ENCODE results near the gene COQ9. TPM values are rescaled to one million over a fixed set of nuclear protein-coding genes. Genes with fewer than 3 reads are reported as not detected.
"Not testable (repeated sequence)": the region's sequence is repeated elsewhere in the genome, so short reads cannot be mapped to it uniquely, and the experiment has no call there.

Gene COQ9
- polyA plus RNA-seq (ENCODE audit: insufficient read length in 3 of 3) = 100 to 1,000 TPM; 100 to 114 (median 114) TPM
- long read RNA-seq, donor 1, transcript COQ9-201 (9 exons, 1,677 nt) = major isoform, 34 of 42 reads
- long read RNA-seq, donor 1, partial matches to known transcripts = 0 of 42 reads
- long read RNA-seq, donor 1, other reads (novel, unspliced or antisense) = 0 of 42 reads
- long read RNA-seq, donor 2, transcript COQ9-216 (4 exons, 1,118 nt) = minor isoform, 12 of 61 reads
- long read RNA-seq, donor 2, transcript COQ9-201 (9 exons, 1,677 nt) = major isoform, 42 of 61 reads
- long read RNA-seq, donor 2, partial matches to known transcripts = 5 of 61 reads
- long read RNA-seq, donor 2, other reads (novel, unspliced or antisense) = 0 of 61 reads
- long read RNA-seq, donor 3, transcript COQ9-201 (9 exons, 1,677 nt) = major isoform, 31 of 41 reads
- long read RNA-seq, donor 3, transcript COQ9-216 (4 exons, 1,118 nt) = minor isoform, 8 of 41 reads
- long read RNA-seq, donor 3, partial matches to known transcripts = 0 of 41 reads
- long read RNA-seq, donor 3, other reads (novel, unspliced or antisense) = 0 of 41 reads
- long read RNA-seq, donor 4, transcript COQ9-216 (4 exons, 1,118 nt) = minor isoform, 10 of 64 reads
- long read RNA-seq, donor 4, transcript COQ9-201 (9 exons, 1,677 nt) = major isoform, 43 of 64 reads
- long read RNA-seq, donor 4, partial matches to known transcripts = 7 of 64 reads
- long read RNA-seq, donor 4, other reads (novel, unspliced or antisense) = 0 of 64 reads
- long read RNA-seq, donor 5, transcript COQ9-201 (9 exons, 1,677 nt) = major isoform, 17 of 29 reads
- long read RNA-seq, donor 5, transcript COQ9-216 (4 exons, 1,118 nt) = minor isoform, 5 of 29 reads
- long read RNA-seq, donor 5, transcript COQ9-203 (4 exons, 1,039 nt) = minor isoform, 5 of 29 reads
- long read RNA-seq, donor 5, partial matches to known transcripts = 0 of 29 reads
- long read RNA-seq, donor 5, other reads (novel, unspliced or antisense) = 0 of 29 reads
- long read RNA-seq, donor 6, transcript COQ9-201 (9 exons, 1,677 nt) = major isoform, 23 of 57 reads
- long read RNA-seq, donor 6, transcript COQ9-216 (4 exons, 1,118 nt) = minor isoform, 7 of 57 reads
- long read RNA-seq, donor 6, partial matches to known transcripts = 7 of 57 reads
- long read RNA-seq, donor 6, other reads (novel, unspliced or antisense) = 15 of 57 reads
- long read RNA-seq, donor 7, transcript COQ9-216 (4 exons, 1,118 nt) = minor isoform, 6 of 87 reads
- long read RNA-seq, donor 7, transcript COQ9-203 (4 exons, 1,039 nt) = minor isoform, 8 of 87 reads
- long read RNA-seq, donor 7, transcript COQ9-201 (9 exons, 1,677 nt) = major isoform, 49 of 87 reads
- long read RNA-seq, donor 7, partial matches to known transcripts = 21 of 87 reads
- long read RNA-seq, donor 7, other reads (novel, unspliced or antisense) = 0 of 87 reads
- long read RNA-seq, donor 8, transcript COQ9-201 (9 exons, 1,677 nt) = major isoform, 8 of 11 reads
- long read RNA-seq, donor 8, partial matches to known transcripts = 0 of 11 reads
- long read RNA-seq, donor 8, other reads (novel, unspliced or antisense) = 0 of 11 reads
- long read RNA-seq, donor 9, transcript COQ9-216 (4 exons, 1,118 nt) = minor isoform, 12 of 102 reads
- long read RNA-seq, donor 9, transcript COQ9-201 (9 exons, 1,677 nt) = major isoform, 43 of 102 reads
- long read RNA-seq, donor 9, partial matches to known transcripts = 34 of 102 reads
- long read RNA-seq, donor 9, other reads (novel, unspliced or antisense) = 10 of 102 reads
- long read RNA-seq, donor 10, transcript COQ9-216 (4 exons, 1,118 nt) = minor isoform, 7 of 71 reads
- long read RNA-seq, donor 10, transcript COQ9-203 (4 exons, 1,039 nt) = minor isoform, 5 of 71 reads
- long read RNA-seq, donor 10, transcript COQ9-201 (9 exons, 1,677 nt) = major isoform, 21 of 71 reads
- long read RNA-seq, donor 10, partial matches to known transcripts = 17 of 71 reads
- long read RNA-seq, donor 10, other reads (novel, unspliced or antisense) = 18 of 71 reads
- long read RNA-seq, donor 11, transcript COQ9-201 (9 exons, 1,677 nt) = major isoform, 17 of 24 reads
- long read RNA-seq, donor 11, partial matches to known transcripts = 0 of 24 reads
- long read RNA-seq, donor 11, other reads (novel, unspliced or antisense) = 0 of 24 reads
- long read RNA-seq, donor 12, transcript COQ9-201 (9 exons, 1,677 nt) = major isoform, 40 of 52 reads
- long read RNA-seq, donor 12, partial matches to known transcripts = 0 of 52 reads
- long read RNA-seq, donor 12, other reads (novel, unspliced or antisense) = 0 of 52 reads
- long read RNA-seq, donor 13, transcript COQ9-201 (9 exons, 1,677 nt) = major isoform, 20 of 31 reads
- long read RNA-seq, donor 13, partial matches to known transcripts = 0 of 31 reads
- long read RNA-seq, donor 13, other reads (novel, unspliced or antisense) = 0 of 31 reads
- long read RNA-seq, donor 14 = 0 reads
- long read RNA-seq, donor 15 = 0 reads
- long read RNA-seq, donor 16, transcript COQ9-216 (4 exons, 1,118 nt) = minor isoform, 7 of 60 reads
- long read RNA-seq, donor 16, transcript COQ9-201 (9 exons, 1,677 nt) = major isoform, 36 of 60 reads
- long read RNA-seq, donor 16, partial matches to known transcripts = 14 of 60 reads
- long read RNA-seq, donor 16, other reads (novel, unspliced or antisense) = 0 of 60 reads

GRCh38 chr16:57447186-57447962 lies at the start of gene COQ9, which contains the start of gene CIAPIN1:
Gene COQ9, plus strand, starts transcription at chr16:57447479. Its CDS starts 27 bp downstream, at chr16:57447506.
Gene CIAPIN1, minus strand, starts transcription at chr16:57447385. Its CDS starts 6,457 bp downstream, at chr16:57440928.
- DNase-seq = peak; percentile 94

- DNase-seq = not testable (repeated sequence)
Observed at GRCh38 chr16:57397493-57397892, 49.8 kb upstream of the COQ9 start.

- DNase-seq = no peak
Observed at GRCh38 chr16:57401943-57402640, 45.2 kb upstream of the COQ9 start.

GRCh38 chr16:57403965-57404817 lies 43.1 kb upstream of the COQ9 start, which contains the start of gene CCL17:
Gene CCL17, plus strand, starts transcription at chr16:57404767. Its CDS starts 9,166 bp downstream, at chr16:57413933.
- DNase-seq = no peak

- DNase-seq = no peak
Observed at GRCh38 chr16:57405097-57405496, 42.2 kb upstream of the COQ9 start.

- no peak for DNase-seq
Observed at GRCh38 chr16:57406881-57407280, 40.4 kb upstream of the COQ9 start.

- no peak for DNase-seq
Observed at GRCh38 chr16:57407521-57408353, 39.5 kb upstream of the COQ9 start.

GRCh38 chr16:57409065-57409464 lies 38.2 kb upstream of the COQ9 start:
- no peak for DNase-seq

GRCh38 chr16:57409870-57410587 lies 37.2 kb upstream of the COQ9 start:
- no peak for DNase-seq

GRCh38 chr16:57411362-57411976 lies 35.8 kb upstream of the COQ9 start:
- DNase-seq = no peak

GRCh38 chr16:57412584-57412983 lies 34.7 kb upstream of the COQ9 start:
- no peak for DNase-seq

- no peak for DNase-seq
Observed at GRCh38 chr16:57413301-57413730, 34.0 kb upstream of the COQ9 start.

- no peak for DNase-seq
Observed at GRCh38 chr16:57413733-57414132, 33.5 kb upstream of the COQ9 start.

- no peak for DNase-seq
Observed at GRCh38 chr16:57416084-57416483, 31.2 kb upstream of the COQ9 start.
